22Rv1 (cell line): Measurements from ENCODE around the gene UBE3C.

Experiments
- H3K27ac ChIP-seq: fragments of 450-650 bp; 2 replicates; pipeline ENCODE4 v1.5.1; 2017
- ZFX ChIP-seq: fragments of 450-650 bp; IDR thresholded peaks from 2 replicates; pipeline ENCODE4 v1.6.1; 2017; ENCODE audit warnings: antibody characterized with exemption, borderline replicate concordance
- TF ChIP-seq, protein P1 (sequence below): fragments of 450-650 bp; IDR thresholded peaks from 2 replicates; pipeline ENCODE4 v1.5.1; 2017; ENCODE audit warnings: mild to moderate bottlenecking

The UBE3C gene

DNA sequence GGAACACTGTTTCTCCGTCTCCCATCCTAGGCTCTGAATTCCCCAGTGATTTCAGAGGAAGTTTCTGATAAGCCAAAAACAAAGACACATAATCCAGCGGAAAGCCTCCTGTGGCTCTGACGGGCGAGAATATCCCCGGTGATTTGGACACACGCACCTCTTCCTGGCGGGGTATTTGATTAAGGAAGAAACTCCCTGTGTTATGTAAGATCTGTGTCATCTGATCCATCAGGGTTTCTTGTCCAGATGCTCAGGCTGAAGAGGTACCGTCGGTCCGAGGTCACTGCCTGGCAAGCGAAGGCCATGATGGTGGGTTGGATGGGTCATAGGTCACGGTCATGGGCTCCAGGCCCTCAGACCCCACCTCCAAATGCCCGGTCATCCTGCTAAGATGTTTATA lies 158.5 kb downstream of the UBE3C start:
- no peak for TF ChIP-seq ZFX
- TF ChIP-seq, protein P1, sequence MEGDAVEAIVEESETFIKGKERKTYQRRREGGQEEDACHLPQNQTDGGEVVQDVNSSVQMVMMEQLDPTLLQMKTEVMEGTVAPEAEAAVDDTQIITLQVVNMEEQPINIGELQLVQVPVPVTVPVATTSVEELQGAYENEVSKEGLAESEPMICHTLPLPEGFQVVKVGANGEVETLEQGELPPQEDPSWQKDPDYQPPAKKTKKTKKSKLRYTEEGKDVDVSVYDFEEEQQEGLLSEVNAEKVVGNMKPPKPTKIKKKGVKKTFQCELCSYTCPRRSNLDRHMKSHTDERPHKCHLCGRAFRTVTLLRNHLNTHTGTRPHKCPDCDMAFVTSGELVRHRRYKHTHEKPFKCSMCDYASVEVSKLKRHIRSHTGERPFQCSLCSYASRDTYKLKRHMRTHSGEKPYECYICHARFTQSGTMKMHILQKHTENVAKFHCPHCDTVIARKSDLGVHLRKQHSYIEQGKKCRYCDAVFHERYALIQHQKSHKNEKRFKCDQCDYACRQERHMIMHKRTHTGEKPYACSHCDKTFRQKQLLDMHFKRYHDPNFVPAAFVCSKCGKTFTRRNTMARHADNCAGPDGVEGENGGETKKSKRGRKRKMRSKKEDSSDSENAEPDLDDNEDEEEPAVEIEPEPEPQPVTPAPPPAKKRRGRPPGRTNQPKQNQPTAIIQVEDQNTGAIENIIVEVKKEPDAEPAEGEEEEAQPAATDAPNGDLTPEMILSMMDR: no peak
- H3K27ac ChIP-seq: no peak overlapping the region

DNA sequence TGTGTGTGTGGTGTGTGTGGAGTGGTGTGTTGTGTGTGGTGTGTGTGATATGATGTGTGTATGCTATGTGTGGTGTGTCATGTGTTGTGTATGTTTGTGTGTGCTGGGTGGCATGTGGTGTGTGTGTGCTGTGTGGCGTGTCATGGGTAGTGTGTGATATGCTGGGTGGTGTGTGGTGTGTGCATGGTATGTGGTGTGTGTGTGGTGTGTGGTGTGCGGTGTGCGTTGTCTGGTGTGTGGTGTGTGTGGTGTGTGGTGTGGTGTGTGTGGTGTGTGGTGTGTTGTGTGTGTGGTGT lies 160.5 kb downstream of the UBE3C start:
- H3K27ac ChIP-seq: no peak overlapping the region
- no peak for TF ChIP-seq ZFX
- TF ChIP-seq, protein P1: no peak

DNA sequence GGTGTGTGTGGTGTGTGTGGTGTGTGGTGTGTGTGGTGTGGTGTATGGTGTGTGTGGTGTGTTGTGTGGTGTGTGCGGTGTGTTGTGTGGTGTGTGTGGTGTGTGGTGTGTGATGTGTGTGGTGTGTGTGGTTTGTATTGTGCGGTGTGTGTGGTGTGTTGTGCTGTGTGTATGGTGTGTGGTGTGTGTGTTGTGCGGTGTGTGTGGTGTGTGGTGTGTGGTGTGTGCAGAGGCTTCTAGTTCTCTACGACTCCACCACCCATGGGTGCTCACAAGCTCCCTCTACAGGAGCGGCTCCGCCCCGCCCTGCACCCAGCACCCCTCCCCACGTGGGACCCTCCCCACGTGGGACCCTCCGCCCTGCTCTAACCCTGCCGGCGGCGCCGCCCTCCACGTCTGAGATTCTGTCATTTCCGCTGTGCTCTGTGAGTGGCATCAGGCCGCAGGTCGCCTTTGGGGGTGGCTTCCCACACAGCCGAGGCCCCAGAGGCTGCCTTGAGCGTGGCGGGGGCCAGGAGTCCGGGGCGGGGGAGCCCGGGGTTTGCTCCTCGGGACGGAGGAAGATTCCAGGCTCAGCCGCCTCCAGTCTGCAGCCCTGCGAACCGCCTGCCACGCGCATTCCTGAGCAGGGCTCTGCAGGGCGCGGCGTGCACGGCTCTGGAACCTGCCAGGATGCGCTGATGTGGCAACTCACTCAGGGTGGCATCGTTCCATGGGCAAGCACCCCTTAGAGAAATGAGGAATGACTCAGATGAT lies 161.1 kb downstream of the UBE3C start:
- H3K27ac ChIP-seq: no peak overlapping the region

DNA sequence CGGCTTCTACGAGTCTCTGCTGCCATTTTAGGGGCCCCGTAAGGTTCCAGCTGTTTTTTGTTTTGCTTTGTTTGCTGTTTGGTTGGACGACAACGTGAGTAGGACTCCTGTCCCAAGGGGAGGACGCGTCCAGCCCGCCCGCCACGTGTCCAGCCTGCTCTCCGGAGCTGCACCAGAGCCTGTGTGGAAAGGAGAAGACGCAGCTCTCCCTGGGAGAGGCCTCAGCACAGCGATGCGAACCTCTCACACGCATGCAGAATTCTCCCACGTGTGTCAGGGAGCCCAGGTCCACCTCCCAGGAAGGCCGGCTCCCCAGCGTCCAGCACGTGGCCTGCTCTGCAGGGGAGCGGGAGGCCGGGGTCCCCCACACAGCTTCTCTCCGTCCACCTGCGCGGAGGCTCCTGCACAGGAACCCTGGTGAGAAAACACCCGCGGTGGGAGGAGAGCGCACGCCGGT lies 161.7 kb downstream of the UBE3C start:
- TF ChIP-seq, protein P1: no peak
- no peak for TF ChIP-seq ZFX
- no peak overlapping the region for H3K27ac ChIP-seq

More for the DNA sequence above, 161.1 kb downstream of the UBE3C start:
- TF ChIP-seq, protein P1: peak; percentile 43
- TF ChIP-seq ZFX: no peak

DNA sequence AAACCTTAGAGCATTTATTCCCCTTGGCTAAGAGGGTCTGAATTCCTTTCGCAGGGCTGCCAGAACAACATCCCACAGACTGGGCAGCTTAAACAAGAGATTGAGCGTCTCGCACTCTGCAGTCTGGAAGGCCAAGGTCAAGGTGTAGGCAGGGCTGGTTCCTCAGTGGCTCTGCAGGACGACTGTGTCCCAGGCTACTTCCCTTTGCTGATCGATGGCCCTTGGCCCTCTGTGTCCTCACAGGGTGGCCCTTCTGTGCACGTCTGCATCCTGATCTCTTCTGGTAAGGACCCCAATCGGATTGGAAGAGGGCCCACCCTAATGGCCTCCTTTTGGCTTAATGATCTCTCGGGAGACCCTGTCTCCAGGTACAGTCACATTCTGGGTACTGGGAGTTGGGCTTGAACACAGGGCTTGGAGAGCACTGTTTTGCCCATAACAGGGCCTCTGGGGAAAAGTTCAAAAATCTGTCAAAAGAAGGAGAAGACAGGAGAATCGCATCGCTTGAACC lies 162.9 kb downstream of the UBE3C start:
- H3K27ac ChIP-seq: no peak overlapping the region
- TF ChIP-seq, protein P1: no peak
- no peak for TF ChIP-seq ZFX

DNA sequence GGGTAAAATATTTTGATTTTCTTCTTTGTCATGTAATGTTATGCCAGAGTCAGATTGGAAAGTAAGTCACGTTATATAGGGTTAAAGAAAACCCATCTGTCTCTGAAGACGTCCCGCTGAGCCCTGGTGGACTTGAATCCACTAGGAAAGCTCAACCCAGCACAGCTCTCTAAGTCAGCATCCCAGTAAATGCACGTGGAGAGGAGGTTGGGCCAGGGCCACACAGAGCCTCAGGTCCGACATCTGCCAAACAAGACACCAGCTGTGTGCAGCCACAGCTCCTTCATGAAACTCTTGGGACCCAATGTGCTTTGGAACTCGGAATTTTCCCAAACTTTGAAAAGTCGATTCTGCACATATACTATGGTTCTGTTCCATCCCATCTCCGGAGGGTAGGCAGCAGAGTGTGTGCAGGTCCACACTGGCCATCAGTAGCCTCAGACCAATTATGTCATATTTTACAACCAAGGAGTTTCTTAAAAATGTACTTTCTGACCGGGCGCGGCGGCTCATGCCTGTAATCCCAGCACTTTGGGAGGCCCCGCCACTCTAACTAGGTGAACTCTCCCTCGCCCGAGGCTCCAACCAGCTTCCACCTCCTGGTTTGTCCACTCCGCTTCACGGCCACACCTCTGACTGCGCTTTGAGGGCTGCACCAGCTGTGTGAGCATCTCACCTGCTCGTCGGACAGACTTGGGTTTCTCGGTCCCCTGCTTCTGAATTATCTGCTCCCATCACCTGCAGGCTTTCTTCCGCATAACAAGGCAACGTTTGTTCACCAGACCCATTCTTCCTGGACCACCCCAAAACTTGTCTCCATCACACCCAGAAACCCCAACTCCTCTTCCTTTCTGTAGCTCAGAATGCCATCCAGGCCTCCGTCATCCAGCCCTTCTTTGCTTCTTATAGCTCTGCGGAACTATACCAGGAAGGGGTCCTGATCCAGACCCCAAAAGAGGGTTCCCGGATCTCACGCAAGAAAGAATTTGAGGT lies 168.4 kb downstream of the UBE3C start:
- no peak for TF ChIP-seq ZFX
- TF ChIP-seq, protein P1: no peak
- H3K27ac ChIP-seq: no peak overlapping the region
